Adrenal gland (tissue), 5 donors: ENCODE measurements around the gene BROX.

Source experiments
- CTCF ChIP-seq, 6 experiments: fragments of 450-650 bp in 4 of 6; fragments of 200-600 bp in 2 of 6; sonication (generic) in 1 of 6; IDR thresholded peaks; 1 replicate in 5 of 6; 2 replicates in 1 of 6; pipeline versions ENCODE4 v1.5.1 to v1.8.0; 2016 to 2021; ENCODE audit warnings: antibody characterized with exemption in 6 of 6, mild to moderate bottlenecking in 2 of 6, moderate library complexity in 1 of 6
- POLR2A ChIP-seq, 2 donors: fragments of 450-650 bp; IDR thresholded peaks; one replicate each; pipeline ENCODE4 v1.6.1; 2017; ENCODE audit warnings: antibody characterized with exemption in 2 of 2, mild to moderate bottlenecking in 2 of 2, moderate library complexity in 1 of 2
- donor health status: DM: no; HTN: no; CAD: no.

GRCh38 chr1:222730866-222731265 lies 18.5 kb downstream of the BROX start:
- TF ChIP-seq CTCF (IDR thresholded peaks at IDR 0.05), result no peak
- no peak for TF ChIP-seq POLR2A (IDR thresholded peaks at IDR 0.05)
